Left lung (tissue), 10 donors: ENCODE measurements around the gene COL10A1. TPM values are rescaled to one million over a fixed set of nuclear protein-coding genes. Genes with fewer than 3 reads are reported as not detected.

ENCODE experiments used
- ATAC-seq: fragments of 200-7000 bp; cut with Tn5 transposase; one replicate; pipeline ENCODE4 v1.9.1; 2020; ENCODE audit warnings: moderate library complexity
- DNase-seq, 4 donors: peaks; one replicate each; pipeline ENCODE4 v3.0.0-alpha.2; 2013 to 2020
- H3K27ac ChIP-seq, 2 donors: fragments of 200-600 bp; sonication (generic) in 1 of 2; one replicate each; pipeline versions ENCODE4 v1.5.0 to v1.8.0; 2020 to 2021
- H3K27me3 ChIP-seq, 2 donors: fragments of 200-600 bp; sonication (generic) in 1 of 2; one replicate each; pipeline versions ENCODE4 v1.5.0 to v1.8.0; 2020 to 2021
- H3K36me3 ChIP-seq, 2 donors: fragments of 200-600 bp; sonication (generic) in 1 of 2; one replicate each; pipeline versions ENCODE4 v1.5.0 to v1.8.0; 2020 to 2021
- H3K4me1 ChIP-seq, 2 donors: fragments of 200-600 bp; one replicate each; pipeline ENCODE4 v1.8.0; 2021
- H3K4me3 ChIP-seq, 2 donors: fragments of 200-600 bp; sonication (generic) in 1 of 2; one replicate each; pipeline versions ENCODE4 v1.5.0 to v1.8.0; 2020 to 2021; ENCODE audit warnings: mild to moderate bottlenecking in 1 of 2
- H3K9me3 ChIP-seq, 2 donors: fragments of 200-600 bp; sonication (generic) in 1 of 2; one replicate each; pipeline versions ENCODE4 v1.5.0 to v1.8.0; 2020 to 2021
- CTCF ChIP-seq, 2 donors: fragments of 200-600 bp; sonication (generic) in 1 of 2; IDR thresholded peaks; one replicate each; pipeline versions ENCODE4 v1.5.0 to v1.8.0; 2021; ENCODE audit warnings: antibody characterized with exemption in 2 of 2
- intact Hi-C, 2 donors: fragments of 100-400 bp; cut with DNase I; formaldehyde crosslinking; loops; one replicate each; pipeline versions ENCODE4 v1.11.2 to v1.14.2; 2022
- polyA plus RNA-seq, 6 donors: library from polyadenylated mRNA; unstranded; fragments of 120-200 nt; gene quantifications; one replicate each; pipeline ENCODE4 v1.2.1, GENCODE V29; 2013; ENCODE audit not compliant: insufficient read length in 6 of 6
- total RNA-seq, 2 donors: library from RNA; stranded (reverse); fragmentation: NEBNext Ultra II Directional; extraction: Animal tissue kit (Norgen Biotek cat#: 25700); gene quantifications; one replicate each; pipeline ENCODE4 v1.2.1, GENCODE V29; 2021
- donor health status: DM: no; HTN: yes; CAD: no.
- donor health status: DM: no; HTN: no; CAD: no.

The COL10A1 gene
- total and polyA plus RNA-seq, 8 donors = 0.18 to 26.6 (median 0.32) TPM; not detected in 1

GRCh38 chr6:116127771-116128493 lies 2.0 kb upstream of the COL10A1 start:
- intact Hi-C loops = no loop called here
- TF ChIP-seq CTCF (IDR thresholded peaks at IDR 0.05) = no peak
- Histone ChIP-seq H3K9me3 (no peaks in the 10 kb centered on the region), H3K4me1 (no peaks in the 10 kb centered on the region), H3K36me3 (no peaks in the 10 kb centered on the region), H3K27ac (no peak overlapping the region), H3K27me3 (no peaks in the 10 kb centered on the region), H3K4me3 (no peak overlapping the region)
- DNase-seq (no peak), ATAC-seq (peak; percentile 77)

- DNase-seq (peak in 1 of 4 donors; percentile 51), ATAC-seq (no peak)
- Histone ChIP-seq H3K27me3 (no peaks in the 10 kb centered on the region), H3K27ac (no peak overlapping the region), H3K9me3 (no peaks in the 10 kb centered on the region), H3K4me3 (no peak overlapping the region), H3K36me3 (peaks cover 0 to 13% of the 10 kb centered on the region in 2 donors), H3K4me1 (no peaks in the 10 kb centered on the region)
- TF ChIP-seq CTCF (IDR thresholded peaks at IDR 0.05) = no peak
- intact Hi-C loops = no loop called here
These were observed 5.5 kb downstream of the COL10A1 start for GRCh38 chr6:116120430-116120829.

GRCh38 chr6:116118608-116119007 lies 7.3 kb downstream of the COL10A1 start:
- DNase-seq = no peak
- H3K4me1 ChIP-seq = no peaks in the 10 kb centered on the region
- ATAC-seq = no peak
- peaks cover 0 to 24% of the 10 kb centered on the region in 2 donors for H3K36me3 ChIP-seq
- H3K27ac ChIP-seq = no peak overlapping the region
- no peaks in the 10 kb centered on the region for H3K27me3 ChIP-seq
- H3K4me3 ChIP-seq = no peak overlapping the region
- no peak for TF ChIP-seq CTCF (IDR thresholded peaks at IDR 0.05)
- intact Hi-C loops = no loop called here
- H3K9me3 ChIP-seq = no peaks in the 10 kb centered on the region

- Histone ChIP-seq H3K27ac (no peak overlapping the region), H3K9me3 (no peaks in the 10 kb centered on the region), H3K4me1 (no peaks in the 10 kb centered on the region), H3K27me3 (no peaks in the 10 kb centered on the region), H3K36me3 (peaks cover 0 to 37% of the 10 kb centered on the region in 2 donors), H3K4me3 (no peak overlapping the region)
- no peak for DNase-seq
- TF ChIP-seq CTCF (IDR thresholded peaks at IDR 0.05) = no peak
- no peak for ATAC-seq
- intact Hi-C loops = no loop called here
These were observed 10.2 kb downstream of the COL10A1 start for GRCh38 chr6:116115781-116116180.

- DNase-seq (no peak), ATAC-seq (no peak)
- Histone ChIP-seq H3K27ac (no peak overlapping the region), H3K4me1 (no peaks in the 10 kb centered on the region), H3K9me3 (no peaks in the 10 kb centered on the region), H3K4me3 (no peak overlapping the region), H3K36me3 (peaks cover 0 to 55% of the 10 kb centered on the region in 2 donors), H3K27me3 (no peaks in the 10 kb centered on the region)
- intact Hi-C loops = no loop called here
- TF ChIP-seq CTCF (IDR thresholded peaks at IDR 0.05) = no peak
These were observed 12.5 kb downstream of the COL10A1 start for GRCh38 chr6:116113386-116113785.
